H9 (cell line): ENCODE measurements around the gene AQP2. TPM values are rescaled to one million over a fixed set of nuclear protein-coding genes. Genes with fewer than 3 reads are reported as not detected.

Experiments used
- DNase-seq: peaks from one replicate; pipeline ENCODE4 v3.0.0-alpha.2; 2017
- H2AFZ ChIP-seq: one replicate; pipeline ENCODE4 v1.6.1; 2013; ENCODE audit warnings: mild to moderate bottlenecking, low read length, control low read depth, moderate library complexity
- H2AK5ac ChIP-seq: 2 replicates; pipeline ENCODE4 v1.6.1; 2013; ENCODE audit warnings: low read length, control low read depth, mixed read lengths; ENCODE audit not compliant: insufficient read length
- H2BK120ac ChIP-seq: one replicate; pipeline ENCODE4 v1.6.1; 2013; ENCODE audit warnings: low read depth, mild to moderate bottlenecking, low read length, control low read depth, inconsistent platforms; ENCODE audit not compliant: poor library complexity, severe bottlenecking
- H2BK12ac ChIP-seq: 2 replicates; pipeline ENCODE4 v1.6.1; 2013; ENCODE audit warnings: low read length, control low read depth, mixed read lengths, low read depth; ENCODE audit not compliant: insufficient read length
- H2BK15ac ChIP-seq: 2 replicates; pipeline ENCODE4 v1.6.1; 2013; ENCODE audit warnings: low read depth, low read length, control low read depth
- H2BK20ac ChIP-seq: one replicate; pipeline ENCODE4 v1.6.1; 2013; ENCODE audit warnings: low read depth, mild to moderate bottlenecking, low read length, control low read depth, inconsistent platforms; ENCODE audit not compliant: poor library complexity, severe bottlenecking
- H2BK5ac ChIP-seq: 2 replicates; pipeline ENCODE4 v1.6.1; 2013; ENCODE audit warnings: low read length, control low read depth, mixed read lengths; ENCODE audit not compliant: insufficient read length
- H3K14ac ChIP-seq: 2 replicates; pipeline ENCODE4 v1.6.1; 2013; ENCODE audit warnings: low read length, control low read depth; ENCODE audit not compliant: insufficient read depth
- H3K18ac ChIP-seq: 2 replicates; pipeline ENCODE4 v1.6.1; 2013; ENCODE audit warnings: low read depth, mild to moderate bottlenecking, mixed read lengths, low read length, control low read depth; ENCODE audit not compliant: insufficient read length
- H3K23ac ChIP-seq: 2 replicates; pipeline ENCODE4 v1.6.1; 2013; ENCODE audit warnings: low read length, control low read depth, mixed read lengths, low read depth; ENCODE audit not compliant: insufficient read length
- H3K23me2 ChIP-seq: 2 replicates; pipeline ENCODE4 v1.6.1; 2013; ENCODE audit warnings: low read depth, mild to moderate bottlenecking, mixed read lengths, low read length, control low read depth; ENCODE audit not compliant: insufficient read length, poor library complexity, severe bottlenecking
- H3K27ac ChIP-seq: 2 replicates; pipeline ENCODE4 v1.5.1; 2013; ENCODE audit warnings: low read length, control low read depth, mixed read lengths, low read depth; ENCODE audit not compliant: insufficient read length
- H3K27me3 ChIP-seq: 2 replicates; pipeline ENCODE4 v1.6.1; 2013; ENCODE audit warnings: low read length, control low read depth, inconsistent platforms; ENCODE audit not compliant: insufficient read depth
- H3K4ac ChIP-seq: 2 replicates; pipeline ENCODE4 v1.6.1; 2013; ENCODE audit warnings: low read depth, mild to moderate bottlenecking, control low read depth, inconsistent platforms, low read length, moderate library complexity
- H3K4me1 ChIP-seq: 2 replicates; pipeline ENCODE4 v1.6.1; 2013; ENCODE audit warnings: low read length, control low read depth, inconsistent platforms; ENCODE audit not compliant: insufficient read depth
- H3K4me2 ChIP-seq: 2 replicates; pipeline ENCODE4 v1.6.1; 2013; ENCODE audit warnings: low read length, control low read depth, mixed read lengths; ENCODE audit not compliant: insufficient read length, insufficient read depth
- H3K56ac ChIP-seq: 2 replicates; pipeline ENCODE4 v1.6.1; 2013; ENCODE audit warnings: low read depth, mild to moderate bottlenecking, mixed read lengths, low read length, control low read depth; ENCODE audit not compliant: insufficient read length
- H3K79me1 ChIP-seq: 2 replicates; pipeline ENCODE4 v1.6.1; 2013; ENCODE audit warnings: low read depth, mild to moderate bottlenecking, moderate library complexity, low read length, control low read depth, inconsistent platforms; ENCODE audit not compliant: insufficient read depth, poor library complexity, severe bottlenecking
- H3K79me2 ChIP-seq: 2 replicates; pipeline ENCODE4 v1.6.1; 2013; ENCODE audit warnings: low read length, control low read depth, inconsistent platforms; ENCODE audit not compliant: insufficient read depth
- H3K9ac ChIP-seq: 2 replicates; pipeline ENCODE4 v1.6.1; 2013; ENCODE audit warnings: low read length, control low read depth, mixed read lengths; ENCODE audit not compliant: insufficient read length; ENCODE audit errors: extremely low read depth
- H3K9me3 ChIP-seq: one replicate; pipeline ENCODE4 v1.6.1; 2013; ENCODE audit warnings: low read depth, low read length, inconsistent platforms; ENCODE audit not compliant: control insufficient read depth
- H3T11ph ChIP-seq: one replicate; pipeline ENCODE4 v1.6.1; 2013; ENCODE audit warnings: mild to moderate bottlenecking, low read length, control low read depth, inconsistent platforms
- H4K20me1 ChIP-seq: one replicate; pipeline ENCODE4 v1.6.1; 2013; ENCODE audit not compliant: control insufficient read depth, insufficient read length, insufficient read depth
- H4K5ac ChIP-seq: 2 replicates; pipeline ENCODE4 v1.6.1; 2013; ENCODE audit warnings: low read depth, mild to moderate bottlenecking, mixed read lengths, low read length, control low read depth; ENCODE audit not compliant: insufficient read length
- H4K8ac ChIP-seq: replicated peaks from 2 replicates; pipeline ENCODE4 v1.6.1; 2013; ENCODE audit warnings: low read length, control low read depth, mixed read lengths, low read depth; ENCODE audit not compliant: insufficient read length
- H4K91ac ChIP-seq: 2 replicates; pipeline ENCODE4 v1.6.1; 2013; ENCODE audit warnings: low read depth, mild to moderate bottlenecking, moderate library complexity, mixed read lengths, low read length, control low read depth; ENCODE audit not compliant: insufficient read length
- H3K27ac Mint-ChIP-seq, 3 experiments: 2 replicates in 2 of 3; 3 replicates in 1 of 3; pipeline ENCODE4 v1.8.0; 2020 to 2021; ENCODE audit warnings: mixed read lengths in 3 of 3, mild to moderate bottlenecking in 1 of 3, moderate library complexity in 1 of 3
- H3K27me3 Mint-ChIP-seq: 2 replicates; pipeline ENCODE4 v1.8.0; 2021; ENCODE audit warnings: low read depth, mild to moderate bottlenecking, moderate library complexity, mixed read lengths
- H3K36me3 Mint-ChIP-seq, 3 experiments: 2 replicates in 2 of 3; 3 replicates in 1 of 3; pipeline ENCODE4 v1.8.0; 2020 to 2021; ENCODE audit warnings: low read depth in 3 of 3, mixed read lengths in 3 of 3; ENCODE audit not compliant: insufficient read depth in 1 of 3
- H3K4me1 Mint-ChIP-seq, 2 experiments: 2 replicates each; pipeline ENCODE4 v1.8.0; 2020; ENCODE audit warnings: mixed read lengths in 2 of 2
- H3K4me3 Mint-ChIP-seq, 2 experiments: 2 replicates in 1 of 2; 3 replicates in 1 of 2; pipeline ENCODE4 v1.8.0; 2020 to 2021; ENCODE audit warnings: mild to moderate bottlenecking in 2 of 2, mixed read lengths in 2 of 2, moderate library complexity in 1 of 2
- H3K9me3 Mint-ChIP-seq, 2 experiments: 2 replicates in 1 of 2; 3 replicates in 1 of 2; pipeline ENCODE4 v1.8.0; 2020; ENCODE audit warnings: mild to moderate bottlenecking in 2 of 2, mixed read lengths in 2 of 2, moderate library complexity in 1 of 2
- CTCF ChIP-seq: fragments of 200-600 bp; sonication (generic); conservative IDR thresholded peaks from 3 replicates; pipeline ENCODE4 v1.8.0; 2021; ENCODE audit warnings: antibody characterized with exemption, mild to moderate bottlenecking
- WGBS: extraction: QIAGEN DNeasy Blood & Tissue Kit; methylation state at CpG from one replicate; pipeline ENCODE4 v1.1.7; 2013; ENCODE audit warnings: missing lambda C conversion rate, low lambda C conversion rate, mixed read lengths; ENCODE audit not compliant: insufficient read length; ENCODE audit errors: extremely low coverage; 5-methylcytosine and 5-hydroxymethylcytosine counted together
- total RNA-seq: library from RNA; stranded (reverse); gene quantifications from 2 replicates; pipeline ENCODE4 v1.2.1, GENCODE V29; 2021

The AQP2 gene
- total RNA-seq, 1 experiment from 2014 or later, result not detected

DNA sequence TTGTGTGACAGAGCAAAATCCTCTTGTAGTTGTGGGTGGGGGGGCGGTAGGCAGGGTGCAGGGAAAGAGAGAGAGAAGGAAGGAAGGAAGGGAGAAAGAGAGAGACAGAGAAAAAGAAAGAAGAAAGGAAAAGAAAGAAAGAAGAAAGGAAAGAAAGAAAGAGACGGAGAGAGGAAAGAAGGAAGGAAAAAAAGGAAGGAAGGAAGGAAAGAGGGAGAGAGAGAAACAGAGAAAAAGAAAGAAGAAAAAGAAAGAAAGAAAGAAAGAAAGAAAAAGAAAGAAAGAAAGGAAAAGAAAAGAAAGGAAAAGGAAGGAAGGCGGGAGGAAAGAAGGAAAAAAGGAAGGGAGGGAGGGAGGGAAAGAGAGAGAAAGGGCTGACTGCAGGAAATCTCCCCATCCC is 29.2 kb upstream of the AQP2 start:
- peaks cover 0 to 8% of the 10 kb centered on the region in 2 experiments; a peak in 3 of 4 replicates for H3K4me1 Mint-ChIP-seq
- no peak overlapping the region for H2AK5ac ChIP-seq
- no CpG with 5 or more reads among the region's 3 CpGs for WGBS

More for the DNA sequence above, 29.2 kb upstream of the AQP2 start:
- Histone ChIP-seq H4K8ac (no peak overlapping the region), H2BK120ac (no peak overlapping the region), H4K91ac (no peak overlapping the region), H3K18ac (no peak overlapping the region), H2BK12ac (no peak overlapping the region), H3K4ac (no peak overlapping the region), H3K79me2 (no peaks in the 10 kb centered on the region), H3K14ac (no peak overlapping the region), H3K23me2 (no peaks in the 10 kb centered on the region), H2BK20ac (no peak overlapping the region), H2BK15ac (no peak overlapping the region), H3K27ac (no peak overlapping the region), H3K4me1 (no peaks in the 10 kb centered on the region), H4K20me1 (no peaks in the 10 kb centered on the region), H4K5ac (no peak overlapping the region), H2AFZ (no peak overlapping the region), H3K9me3 (no peaks in the 10 kb centered on the region), H3T11ph (no peak overlapping the region), H3K56ac (no peak overlapping the region), H3K27me3 (no peaks in the 10 kb centered on the region), H3K4me2 (no peak overlapping the region), H3K9ac (no peak overlapping the region), H3K79me1 (no peaks in the 10 kb centered on the region), H3K23ac (no peak overlapping the region), H2BK5ac (no peak overlapping the region)
- no peak overlapping the region for H3K4me3 Mint-ChIP-seq
- peaks cover 4% of the 10 kb centered on the region for H3K27me3 Mint-ChIP-seq
- no peak for TF ChIP-seq CTCF
- no peak for DNase-seq
- no peak overlapping the region for H3K27ac Mint-ChIP-seq
- H3K36me3 Mint-ChIP-seq, result no peaks in the 10 kb centered on the region
- H3K9me3 Mint-ChIP-seq, result no peaks in the 10 kb centered on the region
